NOMO-1 treated with DMSO at 0.1 percent for 48 hours (cell line): ENCODE measurements around the gene TM7SF3.
"Not testable (repeated sequence)": the region's sequence is repeated elsewhere in the genome, so short reads cannot be mapped to it uniquely, and the experiment has no call there.

ENCODE experiments used
- DNase-seq: peaks from one replicate; lab custom pipeline; 2025; ENCODE audit not compliant: unreplicated experiment; lab: John Stamatoyannopoulos, UW

The TM7SF3 gene

GRCh38 chr12:27017163-27017823, 3.1 kb upstream of the TM7SF3 start:
- DNase-seq, result not testable (repeated sequence)

- DNase-seq, result peak; percentile 74
Observed at GRCh38 chr12:27015730-27016076, 1.5 kb upstream of the TM7SF3 start.

- no peak for DNase-seq
Observed at GRCh38 chr12:27014859-27015729, 910 bp upstream of the TM7SF3 start.

GRCh38 chr12:27013611-27014084, 536 bp downstream of the TM7SF3 start:
- DNase-seq, result no peak

GRCh38 chr12:27012982-27013255, 1.3 kb downstream of the TM7SF3 start:
- DNase-seq, result no peak

- no peak for DNase-seq
Observed at GRCh38 chr12:27012239-27012981, 1.8 kb downstream of the TM7SF3 start.

- peak; percentile 30 for DNase-seq
Observed at GRCh38 chr12:27009881-27010301, 4.3 kb downstream of the TM7SF3 start.

- DNase-seq, result peak; percentile 18
Observed at GRCh38 chr12:27008081-27008480, 6.1 kb downstream of the TM7SF3 start.

GRCh38 chr12:27006797-27007467, 7.3 kb downstream of the TM7SF3 start:
- DNase-seq, result no peak

- no peak for DNase-seq
Observed at GRCh38 chr12:27005495-27005894, 8.7 kb downstream of the TM7SF3 start.

- DNase-seq, result no peak
Observed at GRCh38 chr12:27003421-27004381, 10.5 kb downstream of the TM7SF3 start.

GRCh38 chr12:27002141-27002540, 12.0 kb downstream of the TM7SF3 start:
- no peak for DNase-seq

GRCh38 chr12:27001663-27002062, 12.5 kb downstream of the TM7SF3 start:
- peak; percentile 63 for DNase-seq

- DNase-seq, result no peak
Observed at GRCh38 chr12:27000961-27001360, 13.2 kb downstream of the TM7SF3 start.

- DNase-seq, result no peak
Observed at GRCh38 chr12:26997003-26997402, 17.2 kb downstream of the TM7SF3 start.

GRCh38 chr12:26995706-26996105, 18.5 kb downstream of the TM7SF3 start:
- no peak for DNase-seq

GRCh38 chr12:26994109-26994508, 20.1 kb downstream of the TM7SF3 start:
- DNase-seq, result no peak

GRCh38 chr12:26991826-26992225, 22.4 kb downstream of the TM7SF3 start:
- no peak for DNase-seq

- DNase-seq, result no peak
Observed at GRCh38 chr12:26989873-26990272, 24.3 kb downstream of the TM7SF3 start.

- DNase-seq, result no peak
Observed at GRCh38 chr12:26988703-26989102, 25.5 kb downstream of the TM7SF3 start.
